Hepatocyte (in vitro differentiated cells): ENCODE results near the gene HIP1R. TPM values are rescaled to one million over a fixed set of nuclear protein-coding genes. Genes with fewer than 3 reads are reported as not detected.

ENCODE experiments used
- DNase-seq: peaks from one replicate; pipeline ENCODE4 v3.0.0-alpha.2; 2016; ENCODE audit warnings: low spot score
- H2AFZ ChIP-seq: fragments of 200-600 bp; sonication (generic); 2 replicates; pipeline ENCODE4 v1.6.0; 2016; ENCODE audit warnings: antibody characterized with exemption, mild to moderate bottlenecking
- H3K27ac ChIP-seq: fragments of 200-600 bp; sonication (generic); 2 replicates; pipeline ENCODE4 v1.5.1; 2016; ENCODE audit warnings: mild to moderate bottlenecking
- H3K27me3 ChIP-seq: fragments of 200-600 bp; sonication (generic); 2 replicates; pipeline ENCODE4 v1.6.1; 2016
- H3K36me3 ChIP-seq: fragments of 200-600 bp; sonication (generic); replicated peaks from 2 replicates; pipeline ENCODE4 v1.5.1; 2016; ENCODE audit warnings: low read depth; ENCODE audit not compliant: insufficient read depth
- H3K4me1 ChIP-seq: fragments of 200-600 bp; sonication (generic); 2 replicates; pipeline ENCODE4 v1.5.1; 2016; ENCODE audit warnings: mild to moderate bottlenecking, moderate library complexity; ENCODE audit not compliant: insufficient read depth
- H3K4me2 ChIP-seq: fragments of 200-600 bp; sonication (generic); 2 replicates; pipeline ENCODE4 v1.6.0; 2016
- H3K4me3 ChIP-seq: fragments of 200-600 bp; sonication (generic); 2 replicates; pipeline ENCODE4 v1.5.1; 2016; ENCODE audit warnings: mild to moderate bottlenecking
- H3K79me2 ChIP-seq: fragments of 200-600 bp; sonication (generic); 2 replicates; pipeline ENCODE4 v1.6.0; 2017; ENCODE audit warnings: mild to moderate bottlenecking
- H3K9me2 ChIP-seq: fragments of 200-600 bp; sonication (generic); replicated peaks from 2 replicates; pipeline ENCODE4 v1.6.0; 2017; ENCODE audit warnings: mild to moderate bottlenecking; ENCODE audit not compliant: insufficient read depth
- H3K9me3 ChIP-seq: fragments of 200-600 bp; sonication (generic); 2 replicates; pipeline ENCODE4 v1.5.1; 2016; ENCODE audit warnings: low read depth, mild to moderate bottlenecking
- H4K20me1 ChIP-seq: fragments of 200-600 bp; sonication (generic); 2 replicates; pipeline ENCODE4 v1.6.0; 2016; ENCODE audit warnings: mild to moderate bottlenecking; ENCODE audit not compliant: insufficient read depth, poor library complexity, severe bottlenecking
- CTCF ChIP-seq: fragments of 200-600 bp; sonication (generic); IDR thresholded peaks from 2 replicates; pipeline ENCODE4 v1.5.1; 2016; ENCODE audit warnings: antibody characterized with exemption, mild to moderate bottlenecking; ENCODE audit not compliant: poor library complexity
- EZH2 ChIP-seq: fragments of 200-600 bp; sonication (generic); IDR thresholded peaks from 2 replicates; pipeline ENCODE4 v1.6.1; 2016; ENCODE audit warnings: antibody characterized with exemption, mild to moderate bottlenecking, borderline replicate concordance
- EZH2phosphoT487 ChIP-seq: fragments of 200-600 bp; sonication (generic); IDR thresholded peaks from one replicate; pipeline ENCODE4 v1.6.1; 2018; ENCODE audit warnings: antibody characterized with exemption, mild to moderate bottlenecking, low read depth, moderate library complexity; ENCODE audit not compliant: unreplicated experiment, severe bottlenecking
- WGBS: methylation state at CpG from one replicate; pipeline ENCODE4 v1.1.6; 2016; ENCODE audit warnings: low lambda C conversion rate; ENCODE audit errors: missing lambda C conversion rate; 5-methylcytosine and 5-hydroxymethylcytosine counted together
- polyA plus RNA-seq: library from polyadenylated mRNA; unstranded; fragments of >200 nt; fragmentation: Nextera tagmentation; extraction: Ambion mirVana; gene quantifications from 2 replicates; pipeline ENCODE4 v1.2.1, GENCODE V29; 2016
- total RNA-seq: library from RNA; depleted of rRNA; stranded (reverse); fragments of >200 nt; gene quantifications from 2 replicates; pipeline ENCODE4 v1.2.3, GENCODE V29; 2014

HIP1R gene
- total and polyA plus RNA-seq, 2 experiments from 2014 or later: 31.8 to 44.3 TPM

GRCh38 chr12:122807651-122808050 is 27.6 kb upstream of the HIP1R start:
- 84% methylated on average over 1 of the region's 1 CpG for WGBS

GRCh38 chr12:122811777-122812176 is 23.5 kb upstream of the HIP1R start:
- TF ChIP-seq EZH2phosphoT487: no peak
- no peak for TF ChIP-seq CTCF
- TF ChIP-seq EZH2: no peak

More at GRCh38 chr12:122807651-122808050, 27.6 kb upstream of the HIP1R start:
- no peak overlapping the region for H3K4me2 ChIP-seq
- no peaks in the 10 kb centered on the region for H3K4me1 ChIP-seq
- H3K79me2 ChIP-seq: no peaks in the 10 kb centered on the region
- no peak overlapping the region for H3K4me3 ChIP-seq
- no peaks in the 10 kb centered on the region for H4K20me1 ChIP-seq
- H3K27ac ChIP-seq: no peak overlapping the region
- H3K36me3 ChIP-seq: no peaks in the 10 kb centered on the region
- H3K9me2 ChIP-seq: no peaks in the 10 kb centered on the region
- H3K9me3 ChIP-seq: no peaks in the 10 kb centered on the region
- no peaks in the 10 kb centered on the region for H3K27me3 ChIP-seq
- DNase-seq: no peak
- H2AFZ ChIP-seq: no peak overlapping the region
- TF ChIP-seq EZH2phosphoT487 (no peak), CTCF (no peak), EZH2 (no peak)

GRCh38 chr12:122813310-122813713 is 21.9 kb upstream of the HIP1R start:
- no peak for TF ChIP-seq EZH2phosphoT487
- TF ChIP-seq EZH2: no peak
- TF ChIP-seq CTCF: no peak
- no peaks in the 10 kb centered on the region for H3K4me1 ChIP-seq
- DNase-seq: no peak
- no peaks in the 10 kb centered on the region for H3K79me2 ChIP-seq
- 89% methylated on average over 10 of the region's 10 CpGs for WGBS
- H3K4me3 ChIP-seq: no peak overlapping the region
- no peak overlapping the region for H3K4me2 ChIP-seq
- H3K9me2 ChIP-seq: no peaks in the 10 kb centered on the region
- no peak overlapping the region for H2AFZ ChIP-seq
- no peak overlapping the region for H3K27ac ChIP-seq
- no peaks in the 10 kb centered on the region for H3K27me3 ChIP-seq
- no peaks in the 10 kb centered on the region for H3K36me3 ChIP-seq
- no peaks in the 10 kb centered on the region for H3K9me3 ChIP-seq
- H4K20me1 ChIP-seq: no peaks in the 10 kb centered on the region

More at GRCh38 chr12:122811777-122812176, 23.5 kb upstream of the HIP1R start:
- no peak overlapping the region for H3K4me3 ChIP-seq
- 68% methylated on average over 3 of the region's 3 CpGs for WGBS
- no peaks in the 10 kb centered on the region for H3K36me3 ChIP-seq
- H3K27ac ChIP-seq: no peak overlapping the region
- DNase-seq: no peak
- no peaks in the 10 kb centered on the region for H3K79me2 ChIP-seq
- no peaks in the 10 kb centered on the region for H3K9me2 ChIP-seq
- H3K9me3 ChIP-seq: no peaks in the 10 kb centered on the region
- H3K4me2 ChIP-seq: no peak overlapping the region
- no peaks in the 10 kb centered on the region for H3K4me1 ChIP-seq
- no peaks in the 10 kb centered on the region for H4K20me1 ChIP-seq
- H2AFZ ChIP-seq: no peak overlapping the region
- no peaks in the 10 kb centered on the region for H3K27me3 ChIP-seq
